PC-3 (cell line): Measurements from ENCODE around the gene IFI30. TPM values are rescaled to one million over a fixed set of nuclear protein-coding genes. Genes with fewer than 3 reads are reported as not detected.

Experiments used
- ATAC-seq: fragments of 200-7000 bp; cut with Tn5 transposase; 2 replicates; pipeline ENCODE4 v1.9.1; 2020; ENCODE audit warnings: mild to moderate bottlenecking, moderate library complexity
- BruUV-seq: library from RNA; stranded (reverse); fragments of 400-500 nt; replicated peaks from 2 replicates; lab custom pipeline; 2021; lab: Mats Ljungman, UMichigan
- CTCF ChIA-PET: fragments of 300-600 bp; sonication (Branson Sonifier 250); formaldehyde crosslinking; loops from one replicate; lab custom pipeline; 2022; ENCODE audit warnings: antibody characterized with exemption; lab: Charles Lee
- POLR2A ChIA-PET: fragments of 300-600 bp; sonication (Branson Sonifier 250); formaldehyde crosslinking; loops from one replicate; lab custom pipeline; 2022; ENCODE audit warnings: antibody characterized with exemption; ENCODE audit not compliant: unreplicated experiment; lab: Charles Lee
- DNase-seq: peaks from one replicate; pipeline ENCODE4 v3.0.0-alpha.2; 2015
- H2AFZ ChIP-seq: fragments of 300-600 bp; sonication (generic); 2 replicates; pipeline ENCODE4 v1.6.0; 2016; ENCODE audit warnings: antibody characterized with exemption, low read length
- H3F3A ChIP-seq: fragments of 300-600 bp; sonication (generic); one replicate; pipeline ENCODE4 v1.6.0; 2017; ENCODE audit warnings: antibody characterized with exemption, low read length, control low read depth, mild to moderate bottlenecking; ENCODE audit not compliant: unreplicated experiment
- H3K27ac ChIP-seq: fragments of 300-600 bp; sonication (generic); 2 replicates; pipeline ENCODE4 v1.5.1; 2016; ENCODE audit warnings: mild to moderate bottlenecking, low read length
- H3K27me3 ChIP-seq: fragments of 300-600 bp; sonication (generic); 2 replicates; pipeline ENCODE4 v1.6.1; 2016; ENCODE audit warnings: low read length, mixed read lengths
- H3K36me3 ChIP-seq: fragments of 300-600 bp; sonication (generic); 2 replicates; pipeline ENCODE4 v1.6.1; 2016; ENCODE audit warnings: low read depth, mixed run types, low read length, mixed read lengths
- H3K4me1 ChIP-seq: fragments of 300-600 bp; sonication (generic); 2 replicates; pipeline ENCODE4 v1.5.1; 2016; ENCODE audit warnings: low read length; ENCODE audit not compliant: insufficient read depth
- H3K4me2 ChIP-seq: fragments of 300-600 bp; sonication (generic); 2 replicates; pipeline ENCODE4 v1.6.0; 2016; ENCODE audit warnings: low read length
- H3K4me3 ChIP-seq: fragments of 300-600 bp; sonication (generic); 2 replicates; pipeline ENCODE4 v1.5.1; 2016; ENCODE audit warnings: mild to moderate bottlenecking, low read length, mixed read lengths
- H3K79me2 ChIP-seq: fragments of 300-600 bp; sonication (generic); 2 replicates; pipeline ENCODE4 v1.6.1; 2017; ENCODE audit warnings: low read length, mixed read lengths
- H3K9ac ChIP-seq: fragments of 300-600 bp; sonication (generic); 2 replicates; pipeline ENCODE4 v1.6.0; 2016; ENCODE audit warnings: mild to moderate bottlenecking, low read length
- H3K9me2 ChIP-seq: fragments of 300-600 bp; sonication (generic); replicated peaks from 2 replicates; pipeline ENCODE4 v1.6.1; 2016; ENCODE audit warnings: mixed run types, low read length, mixed read lengths
- H3K9me3 ChIP-seq: fragments of 300-600 bp; sonication (generic); 2 replicates; pipeline ENCODE4 v1.6.1; 2016; ENCODE audit warnings: low read length, mixed read lengths
- H4K20me1 ChIP-seq: fragments of 300-600 bp; sonication (generic); 2 replicates; pipeline ENCODE4 v1.6.1; 2016; ENCODE audit warnings: low read length, mixed read lengths
- EZH2 ChIP-seq: fragments of 300-600 bp; sonication (generic); IDR thresholded peaks from one replicate; pipeline ENCODE4 v1.6.1; 2017; ENCODE audit warnings: antibody characterized with exemption, mild to moderate bottlenecking, low read length; ENCODE audit not compliant: unreplicated experiment
- EZH2phosphoT487 ChIP-seq: fragments of 300-600 bp; sonication (generic); IDR thresholded peaks from 2 replicates; pipeline ENCODE4 v1.6.1; 2018; ENCODE audit warnings: mild to moderate bottlenecking, antibody characterized with exemption, low read length, borderline replicate concordance
- intact Hi-C: fragments of 100-400 bp; cut with micrococcal nuclease; formaldehyde crosslinking; loops from 2 replicates; pipeline ENCODE4 v1.9.0; 2023
- total RNA-seq: library from RNA; depleted of rRNA; stranded (reverse); fragments of >200 nt; gene quantifications from 2 replicates; pipeline ENCODE4 v1.2.3, GENCODE V29; 2014
- TF ChIP-seq, protein P1 (sequence below): fragments of 300-600 bp; sonication (generic); conservative IDR thresholded peaks from 2 replicates; pipeline ENCODE4 v1.5.1; 2017; ENCODE audit warnings: antibody characterized with exemption, low read depth, mild to moderate bottlenecking, low read length

Gene IFI30
- total RNA-seq, 1 experiment from 2014 or later: 31.1 TPM

DNA sequence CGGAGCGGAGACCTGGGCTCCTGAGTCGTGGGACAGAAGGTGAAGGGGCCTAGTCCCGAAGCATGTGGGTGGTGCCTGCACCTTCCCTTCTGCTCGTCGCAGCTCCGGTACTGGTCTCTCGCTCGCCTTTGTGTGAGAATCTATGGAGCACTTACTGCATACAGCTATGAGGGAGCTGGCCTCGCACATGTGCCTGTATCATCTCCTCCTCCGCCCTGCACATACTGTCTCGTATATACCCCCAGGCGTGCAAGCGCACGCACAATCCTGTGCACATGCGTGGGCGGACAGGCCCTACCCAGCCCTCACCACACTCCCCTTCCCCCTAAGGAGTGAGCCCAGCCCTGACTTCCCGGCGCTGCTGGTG lies 12.0 kb upstream of the IFI30 start:
- POLR2A ChIA-PET: no interaction called here
- CTCF ChIA-PET: no interaction called here

DNA sequence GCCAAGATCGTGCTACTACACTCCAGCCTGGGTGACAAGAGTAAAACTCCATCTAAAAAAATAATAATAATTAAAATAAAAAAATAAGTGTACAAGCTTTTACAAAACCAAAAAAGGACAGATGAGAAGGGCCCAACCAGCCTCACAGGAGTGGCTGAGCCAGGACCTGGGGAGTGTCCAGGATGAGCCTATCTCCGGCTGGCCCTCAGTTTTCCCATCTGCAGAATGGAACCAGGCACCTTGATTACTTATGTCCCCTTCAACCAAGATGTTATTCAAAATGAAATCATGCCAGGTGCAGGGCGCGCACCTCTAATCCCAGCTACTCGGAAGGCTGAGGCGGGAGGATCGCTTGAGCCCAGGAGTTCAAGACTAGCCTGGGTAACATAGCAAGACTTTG lies 9.5 kb upstream of the IFI30 start:
- Histone ChIP-seq H3F3A (no peaks in the 10 kb centered on the region), H3K4me1 (0 out of 2 replicates have a peak, but pooled peaks cover 3% of the 10 kb centered on the region), H3K9me2 (no peaks in the 10 kb centered on the region), H3K4me3 (no peak overlapping the region), H4K20me1 (no peaks in the 10 kb centered on the region), H3K9ac (no peak overlapping the region), H3K9me3 (no peaks in the 10 kb centered on the region), H3K36me3 (peaks cover 11% of the 10 kb centered on the region; the same call in 1 of the 2 replicates), H3K27ac (no peak overlapping the region), H3K79me2 (no peaks in the 10 kb centered on the region), H3K4me2 (no peak overlapping the region), H2AFZ (no peak overlapping the region), H3K27me3 (no peaks in the 10 kb centered on the region)
- DNase-seq (no peak), ATAC-seq (no peak)
- intact Hi-C loops: no loop called here
- no peak for TF ChIP-seq EZH2phosphoT487
- TF ChIP-seq, protein P1, sequence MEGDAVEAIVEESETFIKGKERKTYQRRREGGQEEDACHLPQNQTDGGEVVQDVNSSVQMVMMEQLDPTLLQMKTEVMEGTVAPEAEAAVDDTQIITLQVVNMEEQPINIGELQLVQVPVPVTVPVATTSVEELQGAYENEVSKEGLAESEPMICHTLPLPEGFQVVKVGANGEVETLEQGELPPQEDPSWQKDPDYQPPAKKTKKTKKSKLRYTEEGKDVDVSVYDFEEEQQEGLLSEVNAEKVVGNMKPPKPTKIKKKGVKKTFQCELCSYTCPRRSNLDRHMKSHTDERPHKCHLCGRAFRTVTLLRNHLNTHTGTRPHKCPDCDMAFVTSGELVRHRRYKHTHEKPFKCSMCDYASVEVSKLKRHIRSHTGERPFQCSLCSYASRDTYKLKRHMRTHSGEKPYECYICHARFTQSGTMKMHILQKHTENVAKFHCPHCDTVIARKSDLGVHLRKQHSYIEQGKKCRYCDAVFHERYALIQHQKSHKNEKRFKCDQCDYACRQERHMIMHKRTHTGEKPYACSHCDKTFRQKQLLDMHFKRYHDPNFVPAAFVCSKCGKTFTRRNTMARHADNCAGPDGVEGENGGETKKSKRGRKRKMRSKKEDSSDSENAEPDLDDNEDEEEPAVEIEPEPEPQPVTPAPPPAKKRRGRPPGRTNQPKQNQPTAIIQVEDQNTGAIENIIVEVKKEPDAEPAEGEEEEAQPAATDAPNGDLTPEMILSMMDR: no peak
- no peak for TF ChIP-seq EZH2
- ChIA-PET CTCF (no interaction called here), POLR2A (interaction anchor here (0.6 kb wide), 1 partner anchor 900 kb away, joined by 7 read pairs; the partner anchor contains the start of gene SLC25A42)
- no TSS peak for BruUV-seq

More for the DNA sequence above, 12.0 kb upstream of the IFI30 start:
- Histone ChIP-seq H3K4me3 (no peak overlapping the region), H3K9me2 (no peaks in the 10 kb centered on the region), H3K9ac (no peak overlapping the region), H3K79me2 (0 out of 2 replicates have a peak, but pooled peaks cover 3% of the 10 kb centered on the region), H3K36me3 (peaks cover 8% of the 10 kb centered on the region; the same call in 1 of the 2 replicates), H3K4me1 (peaks cover 8% of the 10 kb centered on the region; the same call in 1 of the 2 replicates), H3K9me3 (no peaks in the 10 kb centered on the region), H4K20me1 (no peaks in the 10 kb centered on the region), H3K27ac (no peak overlapping the region), H3F3A (no peaks in the 10 kb centered on the region), H2AFZ (no peak overlapping the region), H3K4me2 (no peak overlapping the region), H3K27me3 (no peaks in the 10 kb centered on the region)
- no peak for TF ChIP-seq EZH2phosphoT487
- TF ChIP-seq, protein P1: no peak
- TF ChIP-seq EZH2: no peak
- DNase-seq (no peak), ATAC-seq (no peak; the same call in 1 of the 2 replicates)
- intact Hi-C loops: no loop called here
- BruUV-seq: no TSS peak

DNA sequence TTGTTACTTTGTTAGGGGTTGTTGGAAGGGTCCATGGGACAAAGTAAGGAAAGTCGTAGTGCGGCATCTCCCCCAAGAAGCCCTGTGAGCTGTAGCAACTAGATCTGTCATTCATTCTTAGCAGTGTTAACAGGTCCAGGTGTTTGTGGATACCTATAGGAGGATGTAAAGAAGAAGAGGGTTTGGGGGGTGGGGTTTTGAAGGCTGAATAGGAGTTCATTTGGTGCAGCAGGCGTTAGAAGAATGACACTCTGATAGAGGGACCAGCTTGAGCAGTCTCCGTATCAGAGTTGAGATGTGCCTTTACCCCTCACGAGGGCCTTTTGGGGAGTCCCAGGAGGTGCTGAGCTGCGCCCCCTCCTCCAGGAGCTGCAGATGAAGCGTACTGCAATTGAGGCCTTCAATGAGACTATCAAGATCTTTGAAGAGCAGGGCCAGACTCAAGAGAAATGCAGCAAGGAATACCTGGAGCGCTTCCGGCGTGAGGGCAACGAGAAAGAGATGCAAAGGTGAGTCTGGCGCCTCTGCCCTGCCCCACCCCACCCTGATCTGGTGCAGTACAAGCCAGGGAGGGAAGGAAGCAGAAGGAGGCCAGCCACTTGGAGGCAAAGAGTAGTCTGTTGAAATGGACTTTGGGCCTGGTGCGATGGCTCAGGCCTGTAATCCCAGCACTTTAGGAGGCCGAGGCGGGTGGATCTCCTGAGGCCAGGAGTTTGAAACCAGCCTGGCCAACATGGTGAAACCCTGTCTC lies 7.6 kb upstream of the IFI30 start:
- peaks cover 11% of the 10 kb centered on the region; the same call in 1 of the 2 replicates for H3K36me3 ChIP-seq
- H3K79me2 ChIP-seq: no peaks in the 10 kb centered on the region
- no peaks in the 10 kb centered on the region for H3K27me3 ChIP-seq
- ChIA-PET CTCF (no interaction called here), POLR2A (no interaction called here)
- no peak overlapping the region for H3K4me3 ChIP-seq
- H3K27ac ChIP-seq: no peak overlapping the region
- H3K9me3 ChIP-seq: no peaks in the 10 kb centered on the region
- H3K4me2 ChIP-seq: no peak overlapping the region
- no peak overlapping the region for H3K9ac ChIP-seq
- no peaks in the 10 kb centered on the region for H3F3A ChIP-seq
- no peaks in the 10 kb centered on the region for H3K4me1 ChIP-seq
- H3K9me2 ChIP-seq: no peaks in the 10 kb centered on the region
- DNase-seq (no peak), ATAC-seq (no peak)
- TF ChIP-seq EZH2 (no peak), EZH2phosphoT487 (no peak)
- TF ChIP-seq, protein P1: no peak
- no TSS peak for BruUV-seq
- H4K20me1 ChIP-seq: no peaks in the 10 kb centered on the region
- intact Hi-C loops: no loop called here
- no peak overlapping the region for H2AFZ ChIP-seq
